ENCODE results near the gene UBQLN1.
"Not testable (repeated sequence)": the region's sequence is repeated elsewhere in the genome, so short reads cannot be mapped to it uniquely, and the experiment has no call there.

UBQLN1 gene

DNA sequence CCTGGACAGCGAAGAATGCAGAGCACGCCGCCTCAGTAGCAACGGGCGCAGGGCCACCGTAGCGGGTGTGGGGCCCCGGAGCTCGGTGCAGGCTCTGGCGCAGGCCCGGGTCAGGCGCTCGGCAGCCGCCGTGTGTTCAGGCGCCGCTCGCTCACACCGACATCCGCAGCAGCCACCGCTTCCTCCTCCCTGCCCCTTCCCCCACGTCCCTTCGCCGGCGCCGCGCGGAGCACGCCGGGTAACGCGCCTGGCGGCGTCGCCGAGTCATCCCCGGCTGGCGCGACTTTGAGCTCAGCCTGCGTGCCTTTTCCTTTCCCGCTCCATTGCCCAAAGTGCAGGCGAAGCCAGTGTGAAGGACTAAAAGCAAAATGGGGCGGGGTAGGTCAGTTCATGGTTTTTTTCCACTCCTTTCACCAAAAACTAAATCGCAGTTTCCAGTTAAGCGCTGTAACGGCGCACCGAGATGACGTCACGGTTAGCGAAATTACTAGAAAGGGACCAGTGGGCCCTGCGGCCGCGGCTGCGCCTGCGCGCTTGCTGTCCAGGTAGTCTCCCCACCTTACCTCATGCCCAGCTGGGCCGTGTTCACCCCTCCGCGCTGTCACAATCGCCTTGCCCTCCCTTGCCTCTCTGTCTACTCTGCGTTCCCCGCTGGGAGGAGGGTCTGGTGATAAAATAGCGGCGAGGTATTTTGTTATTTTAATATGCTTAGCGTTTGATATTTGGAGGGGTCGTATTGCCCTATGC, at the start of gene UBQLN1:
UBQLN1 (minus strand) TSS at position 191 of the 747 bp plus-strand sequence. CDS start 279 bp downstream, outside the sequence.
- DNase-seq (ENCODE audit: low read depth in 2 of 2): peak; percentile 86

GRCh38 chr9:83754383-83754977, 46.7 kb upstream of the UBQLN1 start:
- no peak for DNase-seq (ENCODE audit: low read depth in 2 of 2)

DNA sequence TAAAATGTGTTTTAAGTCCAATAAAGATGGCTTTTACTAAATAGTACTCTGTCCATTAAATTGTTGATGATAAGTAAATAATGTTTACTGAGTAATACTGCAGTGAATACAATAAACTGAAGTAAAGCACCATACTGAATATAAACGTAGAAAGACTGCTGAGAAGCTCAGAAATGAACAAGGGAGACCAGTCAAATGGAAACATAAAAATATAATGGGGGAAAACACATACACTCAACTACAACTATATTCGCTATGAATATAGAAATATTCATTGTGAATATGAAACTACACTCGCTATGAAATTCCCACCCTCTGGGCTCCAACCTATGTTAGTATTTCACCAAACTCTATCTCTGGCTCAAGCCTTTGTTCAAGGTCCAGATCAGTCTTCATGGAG, 41.9 kb upstream of the UBQLN1 start:
- no peak for DNase-seq (ENCODE audit: low read depth in 2 of 2)

GRCh38 chr9:83744206-83744605, 36.4 kb upstream of the UBQLN1 start:
- DNase-seq (ENCODE audit: low read depth in 2 of 2): no peak

- no peak for DNase-seq (ENCODE audit: low read depth in 2 of 2)
These were observed 26.0 kb upstream of the UBQLN1 start for GRCh38 chr9:83733739-83734138.

DNA sequence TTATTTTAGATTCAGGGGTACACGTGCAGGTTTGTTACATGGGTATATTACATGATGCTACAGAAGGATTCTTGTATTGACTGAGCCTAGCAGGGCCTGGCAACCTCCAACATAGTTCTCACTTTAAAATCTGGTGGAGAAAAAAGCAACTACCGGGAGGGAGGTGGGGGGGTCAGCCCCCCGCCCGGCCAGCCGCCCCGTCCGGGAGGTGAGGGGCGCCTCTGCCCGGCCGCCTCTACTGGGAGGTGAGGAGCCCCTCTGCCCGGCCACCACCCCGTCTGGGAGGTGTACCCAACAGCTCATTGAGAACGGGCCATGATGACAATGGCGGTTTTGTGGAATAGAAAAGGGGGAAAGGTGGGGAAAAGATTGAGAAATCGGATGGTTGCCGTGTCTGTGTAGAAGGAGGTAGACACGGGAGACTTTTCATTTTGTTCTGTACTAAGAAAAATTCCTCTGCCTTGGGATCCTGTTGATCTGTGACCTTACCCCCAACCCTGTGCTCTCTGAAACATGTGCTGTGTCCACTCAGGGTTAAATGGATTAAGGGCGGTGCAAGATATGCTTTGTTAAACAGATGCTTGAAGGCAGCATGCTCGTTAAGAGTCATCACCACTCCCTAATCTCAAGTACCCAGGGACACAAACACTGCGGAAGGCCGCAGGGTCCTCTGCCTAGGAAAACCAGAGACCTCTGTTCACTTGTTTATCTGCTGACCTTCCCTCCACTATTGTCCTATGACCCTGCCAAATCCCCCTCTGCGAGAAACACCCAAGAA, 21.0 kb upstream of the UBQLN1 start:
- DNase-seq (ENCODE audit: low read depth in 2 of 2): not testable (repeated sequence)

- DNase-seq (ENCODE audit: low read depth in 2 of 2): no peak
These were observed 16.7 kb upstream of the UBQLN1 start for GRCh38 chr9:83724436-83724835.

- DNase-seq (ENCODE audit: low read depth in 2 of 2): no peak
These were observed 15.2 kb upstream of the UBQLN1 start for GRCh38 chr9:83722726-83723495.

- DNase-seq (ENCODE audit: low read depth in 2 of 2): no peak
These were observed 13.8 kb upstream of the UBQLN1 start for GRCh38 chr9:83721509-83721908.

DNA sequence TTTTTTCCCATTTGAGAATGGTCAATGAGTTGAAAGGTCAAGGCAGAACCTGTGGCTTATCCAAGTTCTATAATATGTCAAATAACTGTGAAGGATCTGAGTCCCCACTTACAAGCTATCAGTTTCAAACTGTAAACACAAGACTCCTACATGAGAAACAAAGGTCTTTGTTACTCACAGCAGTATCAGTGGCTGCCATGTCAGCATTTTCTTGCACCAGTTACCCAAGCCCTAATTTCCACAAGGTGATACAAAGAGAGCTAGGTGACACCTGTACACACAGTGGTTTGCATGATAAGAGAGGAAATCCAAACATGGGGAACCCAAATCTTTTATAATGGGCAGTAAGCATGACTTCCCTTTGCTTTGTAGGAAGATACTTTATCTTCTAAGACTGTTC, 8.0 kb upstream of the UBQLN1 start:
- no peak for DNase-seq (ENCODE audit: low read depth in 2 of 2)

- DNase-seq (ENCODE audit: low read depth in 2 of 2): no peak
These were observed 7.5 kb upstream of the UBQLN1 start for GRCh38 chr9:83715221-83715620.

- no peak for DNase-seq (ENCODE audit: low read depth in 2 of 2)
These were observed 6.6 kb upstream of the UBQLN1 start for GRCh38 chr9:83714329-83714728.

DNA sequence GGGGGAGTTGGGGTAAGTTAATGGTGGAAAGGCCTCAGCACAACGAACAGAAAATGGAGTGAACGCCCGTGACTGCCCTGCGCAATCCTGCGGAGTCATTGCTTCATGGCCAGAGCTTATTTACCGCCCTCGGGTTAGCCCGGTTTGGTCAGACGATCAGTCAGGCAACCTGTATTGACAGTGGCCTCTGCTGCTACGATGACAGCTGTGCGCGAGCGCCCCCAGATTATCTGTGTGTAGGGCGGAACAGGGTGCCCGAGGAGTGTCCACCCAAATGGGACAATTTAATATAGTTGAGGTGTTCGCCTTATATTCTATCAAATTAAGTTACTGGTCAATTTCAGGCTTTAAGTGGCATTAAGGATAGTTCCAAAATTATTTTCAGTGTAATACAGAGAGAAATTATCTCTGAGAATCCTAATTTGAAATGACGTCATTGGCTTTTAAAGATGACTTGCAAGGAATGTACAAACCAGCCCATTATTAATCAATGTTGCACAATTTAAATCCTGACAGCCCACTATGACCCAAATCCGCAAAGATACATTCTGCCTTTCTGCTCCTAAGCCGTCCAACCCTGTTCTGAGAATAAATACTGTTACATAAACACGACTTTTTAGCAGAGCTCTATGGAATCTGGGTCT, 879 bp upstream of the UBQLN1 start:
- DNase-seq (ENCODE audit: low read depth in 2 of 2): peak; percentile 13 to 36

GRCh38 chr9:83707518-83707767, 315 bp downstream of the UBQLN1 start:
- peak in 1 of 2 donors; percentile 43 for DNase-seq (ENCODE audit: low read depth in 2 of 2)

- DNase-seq (ENCODE audit: low read depth in 2 of 2): peak; percentile 51 to 53
These were observed 861 bp downstream of the UBQLN1 start for GRCh38 chr9:83706676-83707517.

DNA sequence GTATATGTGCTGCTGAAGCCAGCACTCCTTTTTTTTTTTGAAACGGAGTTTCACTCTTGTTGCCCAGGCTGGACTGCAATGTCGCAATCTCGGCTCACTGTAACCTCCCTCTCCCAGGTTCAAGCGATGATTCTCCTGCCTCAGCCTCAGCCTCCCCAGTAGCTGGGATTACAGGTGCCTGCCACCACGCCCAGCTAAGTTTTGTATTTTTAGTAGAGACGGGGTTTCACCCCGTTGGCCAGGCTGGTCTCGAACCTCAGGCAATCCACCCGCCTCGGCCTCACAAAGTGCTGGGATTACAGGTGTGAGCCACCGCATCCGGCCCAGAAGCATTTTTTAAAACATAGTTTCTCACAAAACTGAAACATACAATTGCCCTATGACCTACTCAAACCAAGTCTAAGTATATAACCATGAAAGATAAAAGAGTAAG, 2.5 kb downstream of the UBQLN1 start:
- not testable (repeated sequence) for DNase-seq (ENCODE audit: low read depth in 2 of 2)

GRCh38 chr9:83701769-83702168, 6.0 kb downstream of the UBQLN1 start:
- no peak for DNase-seq (ENCODE audit: low read depth in 2 of 2)

DNA sequence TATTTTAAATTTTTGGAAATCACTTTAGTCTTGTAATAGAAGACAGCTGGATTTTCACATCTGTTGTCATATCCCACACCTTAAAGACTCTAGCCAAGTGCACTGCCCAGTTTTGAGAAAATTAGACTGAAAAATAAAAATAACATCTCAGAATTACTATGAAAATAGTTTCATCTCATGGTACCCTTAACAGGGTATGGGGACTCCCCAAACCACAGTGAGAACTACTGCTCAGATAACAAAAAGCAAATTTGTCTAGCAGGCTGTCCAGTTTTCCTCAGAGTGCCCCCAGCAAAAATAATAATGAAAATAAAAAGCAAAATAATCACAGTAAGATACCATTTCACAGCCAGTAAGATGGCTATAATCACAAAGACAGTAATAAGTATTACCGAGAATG, 6.5 kb downstream of the UBQLN1 start:
- DNase-seq (ENCODE audit: low read depth in 2 of 2): no peak

GRCh38 chr9:83699615-83700014, 8.1 kb downstream of the UBQLN1 start:
- no peak for DNase-seq (ENCODE audit: low read depth in 2 of 2)

DNA sequence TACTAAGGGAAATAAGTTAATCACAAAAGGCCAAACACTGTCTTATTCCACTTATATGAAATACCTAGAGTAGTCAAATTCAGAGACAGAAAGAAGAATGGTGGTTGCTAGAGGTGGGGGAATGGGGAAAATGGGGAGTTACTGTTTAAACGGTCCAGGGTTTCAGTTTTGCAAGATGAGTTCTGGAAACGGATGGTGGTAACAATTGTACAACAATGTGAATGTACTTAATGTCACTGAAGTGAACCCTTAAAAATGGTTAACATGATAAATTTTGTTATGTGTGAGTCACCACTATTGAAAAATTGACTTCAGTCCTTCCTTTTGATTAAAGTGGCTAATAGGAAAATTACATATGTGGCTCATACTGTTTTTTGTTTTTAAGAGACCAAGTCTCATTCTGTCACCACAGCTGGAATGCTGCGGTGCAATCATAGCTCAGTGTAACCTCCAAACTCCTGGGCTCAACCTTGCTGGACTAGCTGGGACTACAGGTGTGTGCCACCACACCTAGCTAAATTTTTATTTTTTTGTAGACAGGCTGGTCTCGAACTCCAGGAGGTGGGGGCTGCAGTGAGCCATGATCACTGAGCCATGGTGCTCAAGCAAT, 8.7 kb downstream of the UBQLN1 start:
- no peak for DNase-seq (ENCODE audit: low read depth in 2 of 2)
